Endothelial cell of umbilical vein (primary cell): ENCODE data around the gene RILPL2.

Source experiments
- CTCF ChIP-seq, 2 donors: IDR thresholded peaks; 1 replicate in 1 of 2; 2 replicates in 1 of 2; pipeline ENCODE4 v1.5.1; 2011; ENCODE audit warnings: low read length in 2 of 2, mild to moderate bottlenecking in 2 of 2, moderate library complexity in 2 of 2, control low read depth in 1 of 2, inconsistent platforms in 1 of 2, low read depth in 1 of 2; ENCODE audit not compliant: insufficient read depth in 1 of 2; ENCODE audit errors: extremely low read depth in 1 of 2
- EZH2 ChIP-seq: IDR thresholded peaks from 2 replicates; pipeline ENCODE4 v1.6.1; 2012; ENCODE audit warnings: borderline replicate concordance, low read depth, mild to moderate bottlenecking, moderate library complexity, low read length, inconsistent platforms; ENCODE audit not compliant: severe bottlenecking
- FOS ChIP-seq: IDR thresholded peaks from 2 replicates; pipeline ENCODE4 v1.6.1; 2011; ENCODE audit warnings: mild to moderate bottlenecking, low read length, moderate library complexity, borderline replicate concordance; ENCODE audit not compliant: insufficient read depth
- JUN ChIP-seq: IDR thresholded peaks from 2 replicates; pipeline ENCODE4 v1.6.1; 2011; ENCODE audit warnings: borderline replicate concordance, low read depth; ENCODE audit not compliant: insufficient read length, insufficient read depth
- MAX ChIP-seq: IDR thresholded peaks from 2 replicates; pipeline ENCODE4 v1.6.1; 2011; ENCODE audit not compliant: insufficient read depth, insufficient read length
- POLR2A ChIP-seq: IDR thresholded peaks from 2 replicates; pipeline ENCODE4 v1.6.1; 2012; ENCODE audit warnings: low read depth, mild to moderate bottlenecking, control low read depth, low read length
- POLR2AphosphoS5 ChIP-seq: IDR thresholded peaks from 2 replicates; pipeline ENCODE4 v1.6.1; 2012; ENCODE audit warnings: low read depth, mild to moderate bottlenecking, control low read depth, low read length, moderate library complexity; ENCODE audit not compliant: insufficient read depth

GRCh38 chr12:123404581-123404980 lies 31.9 kb downstream of the RILPL2 start:
- TF ChIP-seq CTCF (IDR thresholded peaks at IDR 0.05; ENCODE audit: extremely low read depth in 1 of 2, insufficient read depth in 1 of 2, low read depth in 1 of 2, low read length in 2 of 2) (no peak), EZH2 (no peak), MAX (no peak), POLR2A (no peak), POLR2AphosphoS5 (no peak), FOS (no peak), JUN (no peak)
